Measurements from ENCODE around the gene FJX1. TPM values are rescaled to one million over a fixed set of nuclear protein-coding genes. Genes with fewer than 3 reads are reported as not detected.

FJX1 gene
- total and polyA plus RNA-seq, 3 experiments from 2014 or later: 0.26 to 0.69 TPM; not detected in 1

- Histone ChIP-seq H3K4me3 (ENCODE audit: low read length) (no peak overlapping the region), H3K27me3 (ENCODE audit: insufficient read depth, low read length, poor library complexity, severe bottlenecking) (peaks cover 8% of the 10 kb centered on the region), H3K4me1 (ENCODE audit: insufficient read depth, low read length) (no peaks in the 10 kb centered on the region), H3K9me3 (ENCODE audit: low read length) (no peaks in the 10 kb centered on the region), H3K36me3 (ENCODE audit: insufficient read depth, low read length) (no peaks in the 10 kb centered on the region), H3K27ac (ENCODE audit: low read depth, low read length) (no peak overlapping the region)
- Mint-ChIP-seq H3K9me3 (peaks cover 0 to 3% (median 0%) of the 10 kb centered on the region in 5 donors), H3K27ac (no peak overlapping the region), H3K4me3 (no peak overlapping the region), H3K36me3 (no peaks in the 10 kb centered on the region), H3K4me1 (no peaks in the 10 kb centered on the region), H3K27me3 (peaks cover 33 to 67% of the 10 kb centered on the region in 2 donors)
- ChIA-PET POLR2A (no interaction called here), CTCF (no interaction called here)
- DNase-seq: no peak
These were observed 37.6 kb downstream of the FJX1 start for GRCh38 chr11:35655856-35656255.

- H3K9me3 Mint-ChIP-seq: peaks cover 0 to 5% (median 3%) of the 10 kb centered on the region in 5 donors
- ChIA-PET POLR2A (no interaction called here), CTCF (interaction anchor here (1.4 kb wide), 1 partner anchor 164 kb away, joined by 3 read pairs; no protein-coding TSS in a partner anchor)
These were observed 40.0 kb downstream of the FJX1 start for GRCh38 chr11:35658020-35658948.

GRCh38 chr11:35661534-35661933 lies 43.3 kb downstream of the FJX1 start:
- ChIA-PET POLR2A (no interaction called here), CTCF (interaction anchor here (2.2 kb wide), 1 partner anchor 160 kb away, joined by 6 read pairs; no protein-coding TSS in a partner anchor)
- H3K9me3 ChIP-seq (ENCODE audit: low read length): peaks cover 14% of the 10 kb centered on the region
- H3K4me1 ChIP-seq (ENCODE audit: insufficient read depth, low read length): peaks cover 31% of the 10 kb centered on the region
- H3K4me3 ChIP-seq (ENCODE audit: low read length): peak overlapping the region; percentile 90
- no peak overlapping the region for H3K27ac ChIP-seq (ENCODE audit: low read depth, low read length)
- H3K36me3 ChIP-seq (ENCODE audit: insufficient read depth, low read length): no peaks in the 10 kb centered on the region
- peaks cover 14 to 23% of the 10 kb centered on the region in 2 donors for H3K27me3 Mint-ChIP-seq
- peak overlapping the region; percentile 92 to 99 (median 96) for H3K4me3 Mint-ChIP-seq
- H3K9me3 Mint-ChIP-seq: peaks cover 17 to 28% (median 21%) of the 10 kb centered on the region in 5 donors
- peaks cover 43 to 50% (median 44%) of the 10 kb centered on the region in 3 donors for H3K4me1 Mint-ChIP-seq
- peaks cover 6% of the 10 kb centered on the region for H3K27me3 ChIP-seq (ENCODE audit: insufficient read depth, low read length, poor library complexity, severe bottlenecking)
- DNase-seq: no peak
- H3K36me3 Mint-ChIP-seq: peaks cover 11 to 23% (median 22%) of the 10 kb centered on the region in 3 donors
- H3K27ac Mint-ChIP-seq: peak overlapping the region in 7 of 8 donors; percentile 70 to 99 (median 96)

More at GRCh38 chr11:35658020-35658948, 40.0 kb downstream of the FJX1 start:
- peaks cover 27 to 52% of the 10 kb centered on the region in 2 donors for H3K27me3 Mint-ChIP-seq
- no peak overlapping the region for H3K4me3 ChIP-seq (ENCODE audit: low read length)
- H3K4me1 ChIP-seq (ENCODE audit: insufficient read depth, low read length): peaks cover 9% of the 10 kb centered on the region
- peaks cover 8% of the 10 kb centered on the region for H3K27me3 ChIP-seq (ENCODE audit: insufficient read depth, low read length, poor library complexity, severe bottlenecking)
- peak overlapping the region in 1 of 7 donors; percentile 53 for H3K4me3 Mint-ChIP-seq
- H3K27ac ChIP-seq (ENCODE audit: low read depth, low read length): no peak overlapping the region
- H3K36me3 Mint-ChIP-seq: peaks cover 0 to 8% (median 0%) of the 10 kb centered on the region in 3 donors
- no peak for DNase-seq
- H3K4me1 Mint-ChIP-seq: peaks cover 16 to 18% (median 17%) of the 10 kb centered on the region in 3 donors
- no peaks in the 10 kb centered on the region for H3K36me3 ChIP-seq (ENCODE audit: insufficient read depth, low read length)
- no peaks in the 10 kb centered on the region for H3K9me3 ChIP-seq (ENCODE audit: low read length)
- H3K27ac Mint-ChIP-seq: peak overlapping the region in 1 of 8 donors; percentile 55

GRCh38 chr11:35662061-35662648 lies 43.9 kb downstream of the FJX1 start:
- POLR2A ChIA-PET: no interaction called here
- Histone ChIP-seq H3K27me3 (ENCODE audit: insufficient read depth, low read length, poor library complexity, severe bottlenecking) (peaks cover under 1% of the 10 kb centered on the region), H3K4me1 (ENCODE audit: insufficient read depth, low read length) (peaks cover 31% of the 10 kb centered on the region), H3K4me3 (ENCODE audit: low read length) (peak overlapping the region; percentile 90), H3K27ac (ENCODE audit: low read depth, low read length) (peak overlapping the region; percentile 73), H3K9me3 (ENCODE audit: low read length) (peaks cover 14% of the 10 kb centered on the region), H3K36me3 (ENCODE audit: insufficient read depth, low read length) (no peaks in the 10 kb centered on the region)
- peak in 3 of 5 donors; percentile 24 to 55 (median 49) for DNase-seq
- peaks cover 10 to 16% of the 10 kb centered on the region in 2 donors for H3K27me3 Mint-ChIP-seq
- H3K4me3 Mint-ChIP-seq: peak overlapping the region; percentile 92 to 99 (median 96)
- H3K27ac Mint-ChIP-seq: peak overlapping the region; percentile 93 to 99 (median 96)
- CTCF ChIA-PET: interaction anchor here (2.2 kb wide), 1 partner anchor 160 kb away, joined by 6 read pairs; no protein-coding TSS in a partner anchor
- peaks cover 21 to 33% (median 24%) of the 10 kb centered on the region in 5 donors for H3K9me3 Mint-ChIP-seq
- peaks cover 13 to 26% (median 26%) of the 10 kb centered on the region in 3 donors for H3K36me3 Mint-ChIP-seq
- H3K4me1 Mint-ChIP-seq: peaks cover 45 to 56% (median 48%) of the 10 kb centered on the region in 3 donors

GRCh38 chr11:35662649-35663407 lies 44.6 kb downstream of the FJX1 start, which contains the start of gene TRIM44:
Gene TRIM44 (plus strand): TSS chr11:35662775. CDS start chr11:35663112, 337 bp downstream.
- peak; percentile 63 to 85 (median 82) for DNase-seq
- POLR2A ChIA-PET: no interaction called here
- H3K9me3 ChIP-seq (ENCODE audit: low read length): peaks cover 14% of the 10 kb centered on the region
- peaks cover 14 to 32% (median 30%) of the 10 kb centered on the region in 3 donors for H3K36me3 Mint-ChIP-seq
- H3K4me1 ChIP-seq (ENCODE audit: insufficient read depth, low read length): peaks cover 31% of the 10 kb centered on the region
- CTCF ChIA-PET: interaction anchor here (2.2 kb wide), 1 partner anchor 159 kb away, joined by 6 read pairs; no protein-coding TSS in a partner anchor
- H3K9me3 Mint-ChIP-seq: peaks cover 21 to 33% (median 27%) of the 10 kb centered on the region in 5 donors
- no peaks in the 10 kb centered on the region for H3K36me3 ChIP-seq (ENCODE audit: insufficient read depth, low read length)
- H3K4me3 Mint-ChIP-seq: peak within 1 kb of the TSS; percentile 92 to 99 (median 96)
- no peaks in the 10 kb centered on the region for H3K27me3 ChIP-seq (ENCODE audit: insufficient read depth, low read length, poor library complexity, severe bottlenecking)
- H3K27ac Mint-ChIP-seq: peak within 1 kb of the TSS; percentile 93 to 99 (median 96)
- peaks cover 5 to 14% of the 10 kb centered on the region in 2 donors for H3K27me3 Mint-ChIP-seq
- H3K27ac ChIP-seq (ENCODE audit: low read depth, low read length): peak within 1 kb of the TSS; percentile 73
- H3K4me1 Mint-ChIP-seq: peaks cover 45 to 59% (median 54%) of the 10 kb centered on the region in 3 donors
- H3K4me3 ChIP-seq (ENCODE audit: low read length): peak within 1 kb of the TSS; percentile 90

- Histone ChIP-seq H3K4me3 (ENCODE audit: low read length) (peak overlapping the region; percentile 90), H3K4me1 (ENCODE audit: insufficient read depth, low read length) (peaks cover 31% of the 10 kb centered on the region), H3K36me3 (ENCODE audit: insufficient read depth, low read length) (no peaks in the 10 kb centered on the region), H3K9me3 (ENCODE audit: low read length) (peaks cover 14% of the 10 kb centered on the region), H3K27ac (ENCODE audit: low read depth, low read length) (peak overlapping the region; percentile 73), H3K27me3 (ENCODE audit: insufficient read depth, low read length, poor library complexity, severe bottlenecking) (no peaks in the 10 kb centered on the region)
- Mint-ChIP-seq H3K4me3 (peak overlapping the region; percentile 92 to 99 (median 96)), H3K27me3 (peaks cover 2 to 9% of the 10 kb centered on the region in 2 donors), H3K27ac (peak overlapping the region; percentile 83 to 99 (median 96)), H3K36me3 (peaks cover 15 to 37% (median 33%) of the 10 kb centered on the region in 3 donors), H3K4me1 (peaks cover 45 to 65% (median 58%) of the 10 kb centered on the region in 3 donors), H3K9me3 (peaks cover 21 to 33% (median 28%) of the 10 kb centered on the region in 5 donors)
- CTCF ChIA-PET: no interaction called here
- POLR2A ChIA-PET: no interaction called here
- DNase-seq: no peak
These were observed 45.1 kb downstream of the FJX1 start for GRCh38 chr11:35663408-35663702.

GRCh38 chr11:35664977-35665441 lies 46.7 kb downstream of the FJX1 start:
- POLR2A ChIA-PET: no interaction called here
- peak overlapping the region; percentile 24 for H3K4me3 ChIP-seq (ENCODE audit: low read length)
- H3K9me3 ChIP-seq (ENCODE audit: low read length): peaks cover 14% of the 10 kb centered on the region
- no peaks in the 10 kb centered on the region for H3K36me3 ChIP-seq (ENCODE audit: insufficient read depth, low read length)
- peak overlapping the region; percentile 41 to 99 (median 92) for H3K4me3 Mint-ChIP-seq
- peaks cover 51 to 76% (median 71%) of the 10 kb centered on the region in 3 donors for H3K4me1 Mint-ChIP-seq
- CTCF ChIA-PET: no interaction called here
- DNase-seq: no peak
- H3K9me3 Mint-ChIP-seq: peaks cover 21 to 33% (median 28%) of the 10 kb centered on the region in 5 donors
- no peaks in the 10 kb centered on the region for H3K27me3 Mint-ChIP-seq
- peaks cover 18 to 47% (median 40%) of the 10 kb centered on the region in 3 donors for H3K36me3 Mint-ChIP-seq
- peak overlapping the region in 2 of 8 donors; percentile 25 to 93 for H3K27ac Mint-ChIP-seq
- H3K27me3 ChIP-seq (ENCODE audit: insufficient read depth, low read length, poor library complexity, severe bottlenecking): no peaks in the 10 kb centered on the region
- H3K27ac ChIP-seq (ENCODE audit: low read depth, low read length): no peak overlapping the region
- H3K4me1 ChIP-seq (ENCODE audit: insufficient read depth, low read length): peaks cover 31% of the 10 kb centered on the region

Data from CD8-positive, alpha-beta memory T cell (primary cell).